ENCODE results near the gene CPA4. TPM values are rescaled to one million over a fixed set of nuclear protein-coding genes. Genes with fewer than 3 reads are reported as not detected.

Gene CPA4
- total and polyA plus RNA-seq, 2 of the 13 experiments (the other 11 are each of a cell fraction or from before 2014, with no cell fraction given): 0.20 to 0.22 TPM

DNA sequence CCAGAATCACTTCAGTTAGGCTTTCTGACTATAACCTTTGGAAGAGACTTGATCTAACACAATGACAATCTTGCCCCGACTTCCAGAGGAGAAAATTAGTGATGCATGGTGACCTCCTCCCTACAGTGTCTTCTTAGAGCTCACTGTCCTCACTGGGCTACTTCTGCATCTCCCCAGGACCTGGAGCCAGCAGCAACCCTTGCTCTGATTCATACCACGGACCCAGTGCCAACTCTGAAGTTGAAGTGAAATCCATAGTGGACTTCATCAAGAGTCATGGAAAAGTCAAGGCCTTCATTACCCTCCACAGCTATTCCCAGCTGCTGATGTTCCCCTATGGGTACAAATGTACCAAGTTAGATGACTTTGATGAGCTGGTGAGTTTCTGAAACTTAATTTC is 13.7 kb upstream of the CPA4 start:
- WGBS (ENCODE audit: low lambda C conversion rate): 0% methylated on average over 1 of the region's 2 CpGs
- H3K4me2 ChIP-seq (ENCODE audit: low read depth, low read length): no peak overlapping the region
- FAIRE-seq: no peak

More for the DNA sequence above, 13.7 kb upstream of the CPA4 start:
- Histone ChIP-seq H3K9me3 (ENCODE audit: low read length) (no peaks in the 10 kb centered on the region), H3K9ac (ENCODE audit: insufficient read depth, low read depth, low read length) (no peak overlapping the region), H3K4me3 (replicated peaks in 1 of 3; ENCODE audit: insufficient read depth in 1 of 3, low read depth in 2 of 3, low read length in 3 of 3) (no peak overlapping the region), H3K79me2 (ENCODE audit: insufficient read depth, low read length) (no peaks in the 10 kb centered on the region), H3K27ac (ENCODE audit: extremely low read length, insufficient read depth, low read length) (no peak overlapping the region), H3K4me1 (ENCODE audit: insufficient read depth, low read length) (no peaks in the 10 kb centered on the region), H4K20me1 (ENCODE audit: insufficient read depth, low read length) (no peaks in the 10 kb centered on the region), H2AFZ (ENCODE audit: low read length) (no peak overlapping the region), H3K36me3 (replicated peaks in 1 of 2; ENCODE audit: control insufficient read depth in 1 of 2, insufficient read depth in 2 of 2, low read length in 2 of 2) (no peaks in the 10 kb centered on the region), H3K27me3 (ENCODE audit: control insufficient read depth in 1 of 2, insufficient read depth in 2 of 2, low read length in 2 of 2) (peaks cover 1 to 18% of the 10 kb centered on the region in 2 experiments; a peak in 1 of 5 replicates)
- TF ChIP-seq, protein P1, sequence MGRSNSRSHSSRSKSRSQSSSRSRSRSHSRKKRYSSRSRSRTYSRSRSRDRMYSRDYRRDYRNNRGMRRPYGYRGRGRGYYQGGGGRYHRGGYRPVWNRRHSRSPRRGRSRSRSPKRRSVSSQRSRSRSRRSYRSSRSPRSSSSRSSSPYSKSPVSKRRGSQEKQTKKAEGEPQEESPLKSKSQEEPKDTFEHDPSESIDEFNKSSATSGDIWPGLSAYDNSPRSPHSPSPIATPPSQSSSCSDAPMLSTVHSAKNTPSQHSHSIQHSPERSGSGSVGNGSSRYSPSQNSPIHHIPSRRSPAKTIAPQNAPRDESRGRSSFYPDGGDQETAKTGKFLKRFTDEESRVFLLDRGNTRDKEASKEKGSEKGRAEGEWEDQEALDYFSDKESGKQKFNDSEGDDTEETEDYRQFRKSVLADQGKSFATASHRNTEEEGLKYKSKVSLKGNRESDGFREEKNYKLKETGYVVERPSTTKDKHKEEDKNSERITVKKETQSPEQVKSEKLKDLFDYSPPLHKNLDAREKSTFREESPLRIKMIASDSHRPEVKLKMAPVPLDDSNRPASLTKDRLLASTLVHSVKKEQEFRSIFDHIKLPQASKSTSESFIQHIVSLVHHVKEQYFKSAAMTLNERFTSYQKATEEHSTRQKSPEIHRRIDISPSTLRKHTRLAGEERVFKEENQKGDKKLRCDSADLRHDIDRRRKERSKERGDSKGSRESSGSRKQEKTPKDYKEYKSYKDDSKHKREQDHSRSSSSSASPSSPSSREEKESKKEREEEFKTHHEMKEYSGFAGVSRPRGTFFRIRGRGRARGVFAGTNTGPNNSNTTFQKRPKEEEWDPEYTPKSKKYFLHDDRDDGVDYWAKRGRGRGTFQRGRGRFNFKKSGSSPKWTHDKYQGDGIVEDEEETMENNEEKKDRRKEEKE (IDR thresholded peaks at IDR 0.05): no peak
- TF ChIP-seq NKX3-1 (CRISPR knock-in tag; IDR thresholded peaks at IDR 0.05) (no peak), CREM (IDR thresholded peaks at IDR 0.05) (no peak), CREM (CRISPR knock-in tag; IDR thresholded peaks at IDR 0.05) (no peak), CCAR2 (optimal IDR thresholded peaks at IDR 0.05; ENCODE audit: low read depth, low read length) (no peak), SATB2 (CRISPR knock-in tag; IDR thresholded peaks at IDR 0.05) (no peak), SNAI1 (CRISPR knock-in tag; IDR thresholded peaks at IDR 0.05; ENCODE audit: borderline replicate concordance) (no peak), SOX5 (CRISPR knock-in tag; IDR thresholded peaks at IDR 0.05; ENCODE audit: borderline replicate concordance) (no peak), ZNF572 (CRISPR knock-in tag; IDR thresholded peaks at IDR 0.05) (no peak), NR1H2 (CRISPR knock-in tag; IDR thresholded peaks at IDR 0.05; ENCODE audit: borderline replicate concordance, low read depth) (no peak), NAIF1 (CRISPR knock-in tag; IDR thresholded peaks at IDR 0.05; ENCODE audit: borderline replicate concordance) (no peak), ZBTB38 (CRISPR knock-in tag; IDR thresholded peaks at IDR 0.05) (no peak), ZNF460 (CRISPR knock-in tag; IDR thresholded peaks at IDR 0.05; ENCODE audit: borderline replicate concordance) (no peak), BCL6 (CRISPR knock-in tag; IDR thresholded peaks at IDR 0.05) (no peak), CAMTA2 (CRISPR knock-in tag; IDR thresholded peaks at IDR 0.05; ENCODE audit: borderline replicate concordance) (no peak)
- TF ChIP-seq, protein P2, sequence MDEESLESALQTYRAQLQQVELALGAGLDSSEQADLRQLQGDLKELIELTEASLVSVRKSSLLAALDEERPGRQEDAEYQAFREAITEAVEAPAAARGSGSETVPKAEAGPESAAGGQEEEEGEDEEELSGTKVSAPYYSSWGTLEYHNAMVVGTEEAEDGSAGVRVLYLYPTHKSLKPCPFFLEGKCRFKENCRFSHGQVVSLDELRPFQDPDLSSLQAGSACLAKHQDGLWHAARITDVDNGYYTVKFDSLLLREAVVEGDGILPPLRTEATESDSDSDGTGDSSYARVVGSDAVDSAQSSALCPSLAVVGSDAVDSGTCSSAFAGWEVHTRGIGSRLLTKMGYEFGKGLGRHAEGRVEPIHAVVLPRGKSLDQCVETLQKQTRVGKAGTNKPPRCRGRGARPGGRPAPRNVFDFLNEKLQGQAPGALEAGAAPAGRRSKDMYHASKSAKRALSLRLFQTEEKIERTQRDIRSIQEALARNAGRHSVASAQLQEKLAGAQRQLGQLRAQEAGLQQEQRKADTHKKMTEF (CRISPR knock-in tag; IDR thresholded peaks at IDR 0.05): no peak
- POLR2A ChIA-PET: no interaction called here
- CTCF ChIA-PET (ENCODE audit: low intra/inter-chr PET ratio, low total read pairs): no interaction called here
- BruUV-seq (replicated peaks): no TSS peak
- no peak for ATAC-seq
- no peak for DNase-seq (ENCODE audit: low spot score)
- intact Hi-C loops (cut with micrococcal nuclease; ENCODE audit: unreplicated experiment) (loop anchor here (10.0 kb wide), 1 partner anchor 206 kb away; no protein-coding TSS in a partner anchor), in situ Hi-C loops (cut with HindIII; ENCODE audit: extremely low pct_ligation_motif_present, low pct_unique_long_range_greater_than_20kb) (no loop called here)
